DND-41 (cell line): ENCODE data around the gene BEND6.

Experiments
- ATAC-seq: fragments of 200-7000 bp; cut with Tn5 transposase; 3 replicates; pipeline ENCODE4 v1.9.1; 2021; ENCODE audit warnings: low read depth; ENCODE audit not compliant: insufficient read depth
- DNase-seq: peaks from one replicate; pipeline ENCODE4 v3.0.0-alpha.2; 2020
- H2AFZ ChIP-seq: 2 replicates; pipeline ENCODE4 v1.6.0; 2012; ENCODE audit warnings: low read depth, low read length
- H3K27ac ChIP-seq: 2 replicates; pipeline ENCODE4 v1.5.1; 2012; ENCODE audit warnings: low read length, inconsistent platforms
- H3K27me3 ChIP-seq: fragments of 200-600 bp; sonication (generic); 2 replicates; pipeline ENCODE4 v1.6.0; 2012; ENCODE audit warnings: low read length, mild to moderate bottlenecking, inconsistent platforms; ENCODE audit not compliant: insufficient read depth, poor library complexity
- H3K36me3 ChIP-seq: 2 replicates; pipeline ENCODE4 v1.5.1; 2012; ENCODE audit warnings: low read length, inconsistent platforms; ENCODE audit not compliant: insufficient read depth
- H3K4me1 ChIP-seq: 2 replicates; pipeline ENCODE4 v1.5.1; 2012; ENCODE audit warnings: mild to moderate bottlenecking, low read length; ENCODE audit not compliant: insufficient read depth
- H3K4me2 ChIP-seq: 2 replicates; pipeline ENCODE4 v1.6.0; 2012; ENCODE audit warnings: mild to moderate bottlenecking, moderate library complexity, low read length, inconsistent platforms; ENCODE audit not compliant: insufficient read depth
- H3K4me3 ChIP-seq, 2 experiments: fragments of 200-600 bp in 1 of 2; shearing (Covaris generic) in 1 of 2; 2 replicates each; pipeline ENCODE4 v1.5.1; 2012 to 2016; ENCODE audit warnings: inconsistent platforms in 2 of 2, low read length in 2 of 2, mild to moderate bottlenecking in 2 of 2, low read depth in 1 of 2, moderate library complexity in 1 of 2
- H3K79me2 ChIP-seq: 2 replicates; pipeline ENCODE4 v1.6.0; 2012; ENCODE audit warnings: low read length, inconsistent platforms; ENCODE audit not compliant: insufficient read depth
- H3K9ac ChIP-seq: 2 replicates; pipeline ENCODE4 v1.6.0; 2012; ENCODE audit warnings: low read depth, mild to moderate bottlenecking, inconsistent platforms, low read length, moderate library complexity
- H3K9me3 ChIP-seq: 2 replicates; pipeline ENCODE4 v1.5.1; 2012; ENCODE audit warnings: low read length, moderate library complexity, mild to moderate bottlenecking, inconsistent platforms; ENCODE audit not compliant: insufficient read depth, severe bottlenecking
- H4K20me1 ChIP-seq: 2 replicates; pipeline ENCODE4 v1.6.0; 2012; ENCODE audit warnings: low read length; ENCODE audit not compliant: insufficient read depth
- CTCF ChIP-seq: IDR thresholded peaks from 2 replicates; pipeline ENCODE4 v1.5.1; 2012; ENCODE audit warnings: borderline replicate concordance, low read length, moderate library complexity, mild to moderate bottlenecking; ENCODE audit not compliant: poor library complexity, severe bottlenecking; ENCODE audit errors: extremely low read depth
- EZH2 ChIP-seq: IDR thresholded peaks from 3 replicates; pipeline ENCODE4 v1.6.1; 2012; ENCODE audit warnings: borderline replicate concordance, low read depth, mild to moderate bottlenecking, moderate library complexity, low read length, inconsistent platforms; ENCODE audit not compliant: severe bottlenecking

The BEND6 gene

GRCh38 chr6:56949925-56950495 lies 4.9 kb upstream of the BEND6 start:
- Histone ChIP-seq H3K36me3 (no peaks in the 10 kb centered on the region), H4K20me1 (no peaks in the 10 kb centered on the region), H3K4me3 (no peak overlapping the region), H3K4me1 (no peaks in the 10 kb centered on the region), H3K9ac (no peak overlapping the region), H3K27me3 (peaks cover 2% of the 10 kb centered on the region), H3K27ac (no peak overlapping the region), H3K9me3 (no peaks in the 10 kb centered on the region), H2AFZ (no peak overlapping the region), H3K79me2 (no peaks in the 10 kb centered on the region), H3K4me2 (no peak overlapping the region)
- DNase-seq, result no peak
- no peak for TF ChIP-seq CTCF
- no peak for TF ChIP-seq EZH2
- no peak for ATAC-seq

GRCh38 chr6:56951049-56951831 lies 3.7 kb upstream of the BEND6 start:
- Histone ChIP-seq H3K79me2 (no peaks in the 10 kb centered on the region), H3K9ac (no peak overlapping the region), H3K27ac (no peak overlapping the region), H3K36me3 (no peaks in the 10 kb centered on the region), H3K4me2 (no peak overlapping the region), H2AFZ (no peak overlapping the region), H3K9me3 (no peaks in the 10 kb centered on the region), H3K4me3 (no peak overlapping the region), H3K27me3 (peaks cover 2% of the 10 kb centered on the region), H3K4me1 (no peaks in the 10 kb centered on the region), H4K20me1 (no peaks in the 10 kb centered on the region)
- DNase-seq, result no peak
- TF ChIP-seq CTCF (no peak), EZH2 (no peak)
- no peak for ATAC-seq

- H3K79me2 ChIP-seq, result no peaks in the 10 kb centered on the region
- TF ChIP-seq CTCF, result no peak
- no peak for TF ChIP-seq EZH2
- no peaks in the 10 kb centered on the region for H3K9me3 ChIP-seq
- no peak overlapping the region for H3K9ac ChIP-seq
- ATAC-seq (no peak), DNase-seq (no peak)
- H3K27ac ChIP-seq, result no peak overlapping the region
- no peaks in the 10 kb centered on the region for H4K20me1 ChIP-seq
- no peak overlapping the region for H2AFZ ChIP-seq
- no peak overlapping the region for H3K4me2 ChIP-seq
- H3K4me3 ChIP-seq, result no peak overlapping the region
- H3K27me3 ChIP-seq, result no peaks in the 10 kb centered on the region
- no peaks in the 10 kb centered on the region for H3K4me1 ChIP-seq
- H3K36me3 ChIP-seq, result no peaks in the 10 kb centered on the region
These were observed 1.1 kb upstream of the BEND6 start for GRCh38 chr6:56953597-56954402.
